HG03460 (cell line): ENCODE results near the gene LAMP5.

Experiments
- ATAC-seq: cut with Tn5 transposase; IDR thresholded peaks from one replicate; pipeline ENCODE4 v1.9.1; 2021; ENCODE audit not compliant: unreplicated experiment

Gene LAMP5

DNA sequence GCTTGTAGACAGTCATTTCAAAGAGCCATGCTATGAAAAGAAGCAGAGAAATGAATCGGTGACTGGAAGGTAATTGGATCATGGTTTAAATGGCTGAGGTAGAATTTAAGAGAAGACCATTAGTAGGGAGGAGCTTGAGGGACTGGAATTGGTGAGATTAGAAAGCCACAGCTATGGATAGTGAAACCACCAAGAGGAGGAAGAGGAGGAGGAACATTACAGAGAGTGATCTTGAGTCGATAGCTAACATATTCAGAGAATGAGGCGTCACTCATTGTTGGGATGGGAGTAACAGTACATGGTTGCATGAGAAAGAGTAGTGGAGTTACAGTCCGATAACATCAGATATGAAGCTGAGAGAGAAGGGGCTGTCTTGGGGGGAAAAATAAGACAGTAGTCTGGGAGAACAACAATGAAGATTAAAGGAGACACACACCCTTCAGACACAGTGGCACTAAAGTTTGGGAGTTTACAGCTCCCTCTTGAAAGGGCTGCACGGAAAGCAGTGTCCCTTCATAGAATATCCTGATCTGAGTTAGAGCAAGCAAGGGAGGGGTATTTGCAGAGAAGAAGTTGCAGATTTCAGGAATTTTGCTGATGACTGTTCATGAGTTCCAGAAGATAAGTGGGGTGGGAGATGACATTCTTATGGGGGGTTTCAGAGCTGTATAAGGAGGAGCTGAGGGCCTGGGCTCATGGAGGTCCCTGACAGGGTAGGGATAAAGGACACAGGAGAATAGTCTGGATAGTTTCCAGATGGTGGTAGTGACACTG is 15.1 kb upstream of the LAMP5 start:
- no peak for ATAC-seq

DNA sequence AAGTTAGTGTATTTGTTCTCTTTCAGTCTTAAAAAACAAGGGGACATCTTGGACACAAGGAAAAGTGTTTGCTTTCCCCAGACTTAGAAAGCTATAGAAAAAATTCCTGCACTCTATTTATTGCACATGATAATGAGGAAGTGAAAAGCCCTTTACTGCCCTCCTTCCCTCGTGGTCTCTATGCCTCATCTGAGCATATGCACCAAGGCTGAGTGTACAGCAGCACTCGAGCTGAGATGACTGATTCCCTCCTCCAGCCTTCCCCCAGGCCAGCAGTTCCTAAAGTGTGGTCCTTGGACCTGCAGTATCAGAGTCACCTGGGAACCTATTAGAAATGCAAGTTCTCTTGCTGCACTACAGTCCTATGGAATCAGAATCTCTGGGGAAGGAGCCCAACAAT is 14.3 kb upstream of the LAMP5 start:
- ATAC-seq = peak; percentile 53

DNA sequence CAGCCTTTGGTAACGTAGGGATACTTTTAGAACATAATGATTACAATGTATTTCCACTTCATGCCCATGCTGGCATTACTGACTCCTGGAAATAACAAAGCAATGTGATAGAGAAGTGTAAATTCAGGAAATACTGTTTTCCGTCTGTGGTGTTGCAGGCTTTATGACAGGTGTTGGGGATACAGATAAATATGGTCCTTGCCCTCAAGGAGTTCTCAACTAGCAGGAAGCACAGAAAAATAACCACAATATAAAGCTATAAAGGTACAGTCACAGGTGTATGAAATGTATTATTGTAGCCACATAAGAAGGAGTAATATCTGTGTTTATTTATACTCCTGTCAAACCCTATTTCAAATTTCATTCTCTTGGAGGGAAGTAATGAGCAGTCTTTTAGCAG is 12.9 kb upstream of the LAMP5 start:
- no peak for ATAC-seq

DNA sequence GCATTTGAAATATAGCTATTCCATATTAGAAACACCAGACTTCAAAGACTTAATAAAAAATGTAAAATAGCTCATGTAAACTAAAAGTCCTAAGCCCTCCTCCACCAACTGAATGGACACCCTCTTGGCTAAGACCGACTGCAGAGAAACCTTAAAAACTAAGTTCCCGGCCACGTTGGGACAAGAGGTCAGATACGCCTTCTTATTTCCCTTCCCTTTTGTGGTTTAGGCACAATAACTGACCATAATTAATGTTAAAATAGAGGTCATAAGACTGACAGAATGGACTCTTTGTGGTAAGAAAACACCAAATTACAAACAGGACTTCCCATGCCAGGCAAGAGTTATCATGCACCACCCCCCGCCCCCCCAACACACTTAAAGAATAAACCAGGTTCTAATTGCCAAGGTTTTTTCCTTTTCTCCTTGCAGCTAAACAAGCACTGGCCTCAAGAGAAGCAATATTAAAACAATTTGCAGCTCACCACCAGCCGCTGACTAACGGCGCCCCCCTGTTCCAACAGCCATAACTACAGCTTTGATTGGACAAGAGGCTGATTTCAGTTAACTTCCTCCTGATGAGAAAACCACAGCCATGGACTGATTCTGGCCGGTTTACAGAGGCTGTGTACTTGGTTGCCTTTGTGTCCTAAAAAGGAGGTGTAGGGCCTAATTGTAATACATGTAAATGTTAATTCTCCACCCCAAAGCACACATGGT is 10.7 kb upstream of the LAMP5 start:
- no peak for ATAC-seq

DNA sequence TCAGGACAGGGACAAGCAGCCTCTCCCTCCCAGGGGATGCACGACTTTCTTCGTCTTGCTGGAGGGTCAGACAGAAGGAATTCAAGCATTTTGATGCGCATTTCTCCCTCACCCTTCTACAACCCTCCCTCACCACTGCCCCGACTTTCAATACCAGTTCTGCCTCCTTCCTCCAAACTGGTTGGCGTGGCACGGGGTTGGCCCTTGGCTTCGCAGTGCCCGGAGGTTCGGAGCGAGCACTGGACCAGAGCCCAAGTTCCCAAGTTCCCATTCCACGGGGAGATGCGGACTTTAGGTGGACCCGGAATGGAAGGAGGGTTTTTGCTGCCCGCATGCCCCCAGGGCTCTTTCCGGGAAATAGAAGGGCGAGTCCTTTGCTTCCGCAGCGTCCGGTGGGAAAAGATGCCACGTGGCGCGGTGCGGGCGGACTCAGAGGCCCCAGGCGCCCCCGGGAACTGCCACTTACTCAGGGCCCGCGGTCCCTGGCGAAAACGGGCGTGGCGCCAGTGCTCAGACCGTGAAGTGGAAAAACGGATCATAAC is 8.0 kb upstream of the LAMP5 start:
- ATAC-seq = no peak

DNA sequence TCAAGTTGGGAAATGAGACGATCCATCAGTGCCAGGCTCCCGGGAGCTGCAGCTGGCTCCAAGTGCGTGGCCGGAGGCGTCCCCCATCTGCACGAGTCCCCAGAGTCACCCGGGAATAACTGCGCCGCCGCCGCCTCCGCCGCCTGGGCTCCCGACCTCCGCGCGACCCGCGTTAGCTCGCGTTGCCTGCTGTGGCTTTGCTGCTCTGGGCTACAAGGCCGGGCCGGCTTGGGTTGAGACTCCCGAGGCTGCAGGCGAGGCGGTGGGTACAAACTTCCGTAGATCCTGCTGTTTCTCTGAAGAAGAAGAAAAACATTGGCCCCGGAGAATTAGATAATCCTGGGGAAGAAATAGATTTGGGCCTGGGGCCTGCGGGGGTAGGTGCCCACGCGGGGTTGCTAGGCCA is 7.4 kb upstream of the LAMP5 start:
- ATAC-seq = no peak

DNA sequence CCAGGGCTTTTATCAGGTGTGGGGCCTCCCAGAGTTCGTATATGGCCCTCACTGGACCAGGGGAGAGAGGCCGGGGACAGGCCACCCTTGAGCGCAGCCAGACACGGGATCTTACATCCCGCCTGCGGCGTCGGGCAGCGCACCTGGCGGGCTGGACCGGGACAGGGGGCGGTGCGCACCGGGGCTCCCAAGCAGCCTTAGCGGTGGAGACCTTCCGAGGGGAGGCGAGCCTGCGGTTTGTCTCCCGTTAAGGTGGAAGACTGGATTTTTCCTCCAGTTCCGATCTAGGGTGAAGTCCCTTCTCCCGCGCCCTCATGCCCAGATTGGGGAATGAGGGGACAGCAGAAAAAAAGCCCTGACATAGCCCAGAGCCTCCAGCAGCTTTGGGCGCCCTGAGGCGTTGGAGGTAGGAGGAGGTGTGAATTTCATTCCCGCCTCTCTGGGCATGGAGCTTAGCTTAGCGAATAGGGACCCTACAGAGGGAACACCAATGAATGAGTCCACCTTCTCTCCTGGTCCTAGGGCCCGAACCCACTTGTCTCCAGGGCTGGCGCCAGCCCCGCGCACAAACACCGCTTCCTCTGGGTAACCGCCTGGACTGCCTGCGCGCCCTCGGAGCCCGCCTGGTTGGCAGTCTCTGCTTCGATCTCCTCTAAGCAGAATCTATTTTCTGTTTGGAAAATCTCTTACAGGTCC is 6.7 kb upstream of the LAMP5 start:
- ATAC-seq = no peak

DNA sequence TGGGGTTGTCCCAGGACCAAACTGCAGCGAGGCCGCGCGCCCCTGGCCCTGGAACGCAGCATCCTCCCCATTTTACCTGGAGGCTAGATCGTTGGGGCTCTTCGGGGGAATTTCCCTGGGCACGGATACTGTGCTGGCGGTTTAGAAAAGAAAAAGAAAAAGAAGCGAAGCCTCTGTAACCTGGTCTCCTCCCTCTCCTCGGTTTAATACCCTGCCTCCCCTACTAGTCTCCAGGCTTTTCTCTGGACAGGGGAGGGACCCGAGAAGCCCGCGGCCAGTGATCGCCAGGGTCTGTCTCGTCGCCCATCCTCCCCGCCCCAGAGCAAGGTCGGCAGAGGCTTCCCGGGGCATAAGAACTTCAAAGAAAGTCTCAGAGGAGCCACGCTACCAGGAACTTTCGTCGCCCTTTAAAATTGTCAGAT is 6.1 kb upstream of the LAMP5 start:
- ATAC-seq = no peak

DNA sequence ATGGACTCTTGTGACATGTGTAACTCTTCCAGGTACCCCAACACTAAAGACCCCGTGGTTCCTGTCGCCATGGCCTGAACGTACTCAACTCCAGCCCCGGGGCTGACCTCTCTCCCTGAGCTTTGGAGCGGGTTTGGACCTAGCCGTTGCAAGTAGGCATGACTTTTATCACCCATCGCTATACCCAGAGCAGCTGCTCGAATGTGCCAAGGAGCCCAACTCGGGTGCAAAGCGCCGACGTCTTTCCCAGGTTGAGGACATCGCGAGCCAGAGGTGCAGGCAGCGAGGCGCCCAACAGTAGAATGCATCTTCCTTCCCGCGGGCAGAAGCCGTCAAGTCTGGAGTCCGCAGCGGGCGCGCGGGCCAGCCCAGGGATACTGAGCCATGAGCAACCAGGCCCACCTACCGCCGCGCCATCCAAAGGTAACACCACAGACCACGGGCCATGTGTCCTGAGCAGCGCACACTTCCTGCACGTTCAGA is 5.7 kb upstream of the LAMP5 start:
- ATAC-seq = no peak

DNA sequence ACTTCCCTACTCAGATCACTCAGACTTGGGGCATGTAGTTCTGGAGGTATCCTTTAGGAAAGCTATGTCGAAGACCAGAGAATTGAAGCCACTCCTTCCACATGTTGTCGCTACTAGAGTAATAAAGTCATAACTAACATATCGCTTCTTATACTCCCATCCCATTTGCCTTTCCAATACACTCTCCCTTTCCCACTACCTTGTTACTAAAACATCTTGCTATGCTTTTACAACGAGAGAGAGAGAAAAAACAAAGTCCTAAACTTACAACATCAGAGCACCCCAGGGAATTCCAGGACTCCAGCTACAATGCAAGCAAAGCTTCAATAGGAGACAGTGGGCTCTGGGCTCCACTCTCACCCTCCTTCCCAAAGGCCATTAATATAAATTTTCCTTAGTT is 5.1 kb upstream of the LAMP5 start:
- ATAC-seq = no peak

DNA sequence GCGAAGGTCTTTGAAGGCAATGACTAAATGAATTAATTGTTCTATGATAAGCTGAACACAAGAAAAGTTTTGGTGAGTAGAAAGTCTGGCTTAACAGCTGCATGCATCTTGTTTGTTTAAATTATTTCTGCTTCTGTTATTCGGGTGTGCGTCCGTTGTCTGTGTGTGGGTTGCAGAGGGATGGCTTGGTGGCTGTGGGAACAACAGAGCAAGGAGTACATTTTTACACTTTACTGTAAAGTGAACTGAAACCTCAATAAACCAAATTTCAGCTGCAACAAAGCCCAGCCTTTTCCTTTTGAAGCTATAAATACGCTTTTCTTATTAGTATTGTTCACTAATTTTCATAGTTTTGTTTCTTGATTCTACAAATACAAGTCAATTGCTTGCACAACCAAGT is 3.5 kb upstream of the LAMP5 start:
- no peak for ATAC-seq

DNA sequence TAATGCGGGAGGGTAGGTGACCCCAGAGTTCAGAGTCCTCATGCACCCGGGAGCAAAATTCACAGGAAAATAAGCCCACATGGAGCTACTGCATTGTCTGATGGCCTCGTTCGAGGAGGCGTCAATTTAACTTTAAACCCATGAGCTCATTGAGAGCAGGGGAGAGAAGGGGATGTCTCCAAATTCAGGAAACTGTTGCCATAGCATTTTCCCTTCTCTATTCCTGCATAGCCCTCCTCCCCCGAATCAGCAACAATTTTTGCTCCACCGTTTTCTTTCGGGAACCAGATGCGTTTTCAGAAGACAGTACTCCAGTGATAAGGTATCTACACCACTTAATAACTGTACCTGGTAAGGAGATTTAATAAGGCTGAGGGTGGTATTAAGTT is 324 bp upstream of the LAMP5 start:
- no peak for ATAC-seq

DNA sequence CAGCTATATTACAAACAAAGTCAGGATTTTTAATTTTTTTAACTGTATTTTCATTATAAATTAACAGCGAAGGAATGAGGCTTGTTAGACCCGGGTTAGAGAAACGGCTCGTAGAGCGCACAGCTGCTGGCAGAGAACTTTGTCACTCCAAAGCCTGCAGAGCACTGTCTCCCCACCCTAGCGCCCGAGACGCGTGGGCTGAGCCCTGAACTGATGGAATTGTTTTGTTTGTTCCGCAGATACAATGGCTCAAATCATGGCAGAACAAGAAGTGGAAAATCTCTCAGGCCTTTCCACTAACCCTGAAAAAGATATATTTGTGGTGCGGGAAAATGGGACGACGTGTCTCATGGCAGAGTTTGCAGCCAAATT is 810 bp downstream of the LAMP5 start:
- no peak for ATAC-seq

DNA sequence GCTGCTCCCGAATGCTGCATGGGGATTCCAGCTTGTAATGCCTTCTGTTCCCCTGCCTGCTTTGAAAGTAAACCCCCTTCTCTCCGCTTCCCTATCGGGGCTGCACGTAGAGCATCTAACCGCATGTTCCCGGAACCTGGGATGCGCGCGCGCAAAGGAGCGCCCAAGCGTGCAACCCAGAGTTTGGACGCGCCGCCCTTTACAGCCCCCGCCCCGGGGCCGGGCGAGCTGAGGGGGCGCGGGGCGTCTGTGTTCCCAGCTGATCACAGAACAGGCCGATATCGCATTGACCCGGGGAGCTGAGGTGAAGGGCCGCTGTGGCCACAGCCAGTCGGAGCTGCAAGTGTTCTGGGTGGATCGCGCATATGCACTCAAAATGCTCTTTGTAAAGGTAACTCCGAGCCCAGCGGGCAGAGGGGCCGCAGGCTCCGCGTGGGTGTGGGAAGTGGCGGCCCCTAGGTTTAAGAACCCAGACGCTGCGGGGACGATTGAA is 1.4 kb downstream of the LAMP5 start:
- ATAC-seq = no peak

DNA sequence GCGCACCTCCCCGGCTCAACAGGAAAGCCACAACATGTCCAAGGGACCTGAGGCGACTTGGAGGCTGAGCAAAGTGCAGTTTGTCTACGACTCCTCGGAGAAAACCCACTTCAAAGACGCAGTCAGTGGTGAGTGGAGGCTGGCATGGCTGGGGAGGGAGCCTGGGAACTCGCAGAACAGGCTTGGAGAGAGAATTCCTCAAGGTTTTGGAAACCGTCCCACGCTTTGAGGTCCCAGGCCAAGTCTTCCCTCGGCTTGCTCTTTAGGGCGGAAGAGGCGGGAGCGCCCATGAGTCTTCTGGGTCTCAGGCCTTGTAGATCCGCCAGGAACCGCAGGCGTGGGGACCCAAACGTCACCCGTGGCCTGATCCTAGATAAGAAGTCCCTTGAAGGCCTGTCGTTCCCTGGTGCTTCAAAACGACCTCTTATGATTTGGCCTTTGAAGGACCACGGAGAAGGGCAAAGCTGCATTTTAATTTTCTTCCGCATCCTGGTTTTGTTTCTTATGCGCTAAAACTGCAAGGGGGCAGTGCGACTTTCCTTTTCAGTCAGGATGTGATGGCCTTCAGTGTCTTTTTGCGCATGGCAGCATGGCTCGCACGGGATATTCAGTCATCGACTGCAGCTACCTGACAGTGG is 2.0 kb downstream of the LAMP5 start:
- no peak for ATAC-seq

DNA sequence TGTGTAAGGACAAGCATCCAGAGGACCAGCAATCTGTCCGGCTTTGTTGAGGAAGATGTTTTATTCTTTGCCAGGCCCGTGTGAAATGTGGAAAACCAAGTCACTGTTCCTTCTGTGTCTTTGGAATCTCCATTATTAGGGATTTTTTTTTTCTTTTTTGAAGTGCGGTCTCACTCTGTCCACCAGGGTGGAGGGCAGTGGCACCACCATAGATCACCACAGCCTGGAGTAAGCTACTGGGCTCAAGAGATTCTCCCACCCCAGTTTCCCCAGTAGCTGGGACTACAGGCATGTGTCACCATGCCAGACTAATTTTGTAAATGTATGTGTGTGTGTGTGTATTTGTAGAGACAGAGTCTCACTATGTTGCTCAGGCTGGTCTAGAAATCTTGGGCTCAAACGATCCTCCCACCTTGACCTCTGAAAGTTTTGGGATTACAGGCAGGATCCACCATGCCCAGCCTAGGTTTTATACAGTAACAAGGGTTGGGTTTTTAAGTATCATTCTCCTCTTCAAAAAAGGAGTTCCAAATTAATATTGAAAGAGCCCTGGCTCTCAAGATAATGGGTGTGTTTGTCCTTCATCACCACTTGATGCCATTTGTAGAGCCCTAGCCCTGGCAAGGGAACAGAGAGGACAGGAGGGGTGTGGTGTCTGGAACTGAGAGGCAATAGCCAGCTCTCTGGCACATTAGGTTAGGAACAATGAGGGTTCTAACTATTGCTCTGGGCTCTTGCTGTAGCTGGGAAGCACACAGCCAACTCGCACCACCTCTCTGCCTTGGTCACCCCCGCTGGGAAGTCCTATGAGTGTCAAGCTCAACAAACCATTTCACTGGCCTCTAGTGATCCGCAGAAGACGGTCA is 3.1 kb downstream of the LAMP5 start:
- no peak for ATAC-seq

DNA sequence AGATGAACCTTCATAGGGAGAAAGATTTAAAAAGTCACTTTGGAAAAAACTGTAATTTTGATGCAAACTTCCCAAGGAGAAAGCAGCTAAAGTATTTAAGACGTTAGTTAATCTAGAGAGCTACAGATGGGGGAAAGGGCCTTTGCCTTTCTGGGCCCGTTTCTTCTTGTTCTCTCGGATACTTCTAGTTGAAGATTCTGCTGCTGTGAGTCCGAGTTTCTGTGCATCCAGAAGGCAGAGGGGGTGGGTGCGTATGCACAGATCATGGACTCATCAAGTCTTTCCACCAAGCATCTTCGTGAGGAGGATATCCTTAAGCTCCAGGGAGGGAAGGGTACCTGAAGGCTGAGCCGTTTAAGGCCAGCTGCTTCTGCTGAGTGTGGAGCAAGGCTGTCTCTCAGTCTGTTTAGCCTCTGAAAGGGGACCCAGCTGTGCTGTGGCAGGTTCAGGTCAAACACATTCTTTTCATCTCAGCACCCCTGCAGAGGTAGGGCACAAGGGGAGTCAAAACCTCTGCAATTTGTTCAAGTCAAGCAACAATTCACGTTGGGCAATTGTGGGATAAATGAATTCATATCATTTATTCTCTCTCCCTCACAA is 4.3 kb downstream of the LAMP5 start:
- ATAC-seq = no peak

DNA sequence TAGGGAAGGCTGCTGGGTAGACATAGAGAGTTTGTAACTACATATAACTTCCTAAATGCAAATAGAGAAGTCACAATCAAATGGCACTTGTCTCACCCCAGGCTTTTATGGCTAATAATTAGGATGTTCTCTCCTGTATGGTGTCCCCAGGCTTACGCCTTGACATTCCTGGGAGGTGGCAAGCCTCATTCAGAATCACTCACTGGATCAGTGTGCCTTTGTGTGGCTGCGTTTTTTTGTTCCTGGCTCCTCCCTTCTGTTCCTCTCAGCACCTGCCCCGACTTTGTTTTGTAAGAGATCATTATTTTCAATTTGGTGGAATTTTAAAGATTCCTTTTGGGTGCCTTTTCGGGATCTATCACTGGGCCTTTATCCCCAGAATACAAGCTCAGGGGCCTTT is 5.7 kb downstream of the LAMP5 start:
- ATAC-seq = no peak

DNA sequence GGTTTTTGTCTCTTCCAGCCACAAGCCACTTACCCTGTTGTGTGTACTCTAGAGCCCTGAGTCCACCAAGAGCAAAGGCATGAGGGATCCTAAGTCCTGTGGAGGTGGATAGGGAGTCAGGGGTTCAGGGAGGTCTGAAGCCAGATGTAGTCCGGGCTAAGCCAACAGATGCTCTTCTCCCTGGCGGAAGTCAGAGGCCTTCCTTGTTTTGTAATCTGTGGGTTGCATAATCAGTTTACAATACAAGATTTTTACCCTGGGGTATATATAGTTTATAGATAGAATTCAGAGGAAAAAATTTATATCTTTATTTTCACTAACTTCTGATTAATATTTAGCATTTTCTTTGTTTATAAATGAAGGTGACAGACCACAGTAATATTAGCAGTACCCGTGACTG is 9.2 kb downstream of the LAMP5 start:
- no peak for ATAC-seq

DNA sequence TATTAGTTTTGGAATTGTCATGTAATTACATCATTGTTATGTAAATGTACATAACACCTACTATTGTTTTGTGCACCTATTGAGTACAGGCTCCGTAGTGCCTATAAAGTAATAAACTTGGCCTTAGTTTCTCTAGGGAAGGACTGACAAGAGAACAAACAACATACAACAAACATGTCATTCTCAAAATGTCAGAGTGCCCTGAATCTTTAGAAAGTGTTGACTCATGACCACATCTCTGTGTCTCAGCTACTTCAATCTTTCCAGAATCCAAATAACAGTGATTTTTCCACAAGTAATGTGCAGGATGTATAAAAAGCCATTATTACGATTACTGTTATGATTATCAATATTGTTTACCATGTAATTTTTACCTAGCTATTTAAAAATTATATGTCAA is 17.2 kb downstream of the LAMP5 start:
- ATAC-seq = no peak
